ENCODE measurements around the gene PAQR9. TPM values are rescaled to one million over a fixed set of nuclear protein-coding genes. Genes with fewer than 3 reads are reported as not detected.

Gene PAQR9
- total RNA-seq, 1 donor from 2014 or later = 15.3 TPM

DNA sequence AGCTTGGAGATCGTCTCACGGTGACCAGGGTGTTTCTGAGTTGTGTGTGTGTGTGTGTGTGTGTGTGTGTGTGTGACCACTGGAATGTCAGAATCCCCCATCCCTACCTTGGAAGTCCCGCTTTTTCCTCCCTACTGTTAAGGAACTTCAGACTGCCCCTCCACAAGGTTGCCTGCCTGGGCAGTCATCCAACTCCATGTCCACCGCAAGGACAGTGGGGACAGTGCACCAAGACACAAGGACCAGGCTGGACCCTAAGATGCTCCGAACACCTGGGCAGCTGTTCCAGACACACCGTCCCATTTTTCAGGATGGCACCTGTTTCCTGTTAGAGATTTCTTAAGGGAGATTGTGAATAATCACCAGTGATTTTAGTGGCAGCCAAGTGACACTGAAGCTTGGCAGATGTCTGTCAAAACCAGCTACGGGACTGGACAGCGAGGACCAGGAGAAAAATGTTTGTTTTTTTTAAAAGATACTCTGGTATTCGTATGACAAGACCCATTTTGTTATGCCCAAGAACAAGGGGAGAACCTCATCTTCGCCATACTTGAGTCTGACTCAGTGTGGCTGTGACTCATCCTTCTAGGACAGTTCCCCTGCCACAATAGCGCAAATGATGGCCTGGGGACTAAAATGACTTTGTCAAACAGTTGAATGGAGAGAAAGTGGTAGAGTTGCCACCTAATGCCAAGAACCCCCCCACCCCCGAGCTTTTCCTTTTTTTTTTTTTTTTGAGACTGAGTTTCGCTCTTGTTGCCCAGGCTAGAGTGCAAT is 15.5 kb downstream of the PAQR9 start:
- Histone ChIP-seq H3K36me3 (no peaks in the 10 kb centered on the region), H3K4me1 (peaks cover 12% of the 10 kb centered on the region), H3K27ac (replicated peaks) (no peak overlapping the region), H3K4me3 (peak overlapping the region; percentile 58), H3K27me3 (ENCODE audit: low read depth) (peaks cover 29% of the 10 kb centered on the region), H3K9me3 (replicated peaks) (no peaks in the 10 kb centered on the region)
- intact Hi-C loops (cut with micrococcal nuclease) = no loop called here
- no peak for DNase-seq
- no peak for TF ChIP-seq CTCF (IDR thresholded peaks at IDR 0.05; ENCODE audit: borderline replicate concordance)

GRCh38 chr3:142947352-142947751 is 16.1 kb downstream of the PAQR9 start:
- TF ChIP-seq CTCF (IDR thresholded peaks at IDR 0.05; ENCODE audit: borderline replicate concordance) = no peak
- intact Hi-C loops (cut with micrococcal nuclease) = no loop called here
- Histone ChIP-seq H3K27ac (replicated peaks) (no peak overlapping the region), H3K27me3 (ENCODE audit: low read depth) (peaks cover 29% of the 10 kb centered on the region), H3K4me1 (peaks cover 6% of the 10 kb centered on the region), H3K9me3 (replicated peaks) (no peaks in the 10 kb centered on the region), H3K4me3 (peak overlapping the region; percentile 58), H3K36me3 (no peaks in the 10 kb centered on the region)
- no peak for DNase-seq

DNA sequence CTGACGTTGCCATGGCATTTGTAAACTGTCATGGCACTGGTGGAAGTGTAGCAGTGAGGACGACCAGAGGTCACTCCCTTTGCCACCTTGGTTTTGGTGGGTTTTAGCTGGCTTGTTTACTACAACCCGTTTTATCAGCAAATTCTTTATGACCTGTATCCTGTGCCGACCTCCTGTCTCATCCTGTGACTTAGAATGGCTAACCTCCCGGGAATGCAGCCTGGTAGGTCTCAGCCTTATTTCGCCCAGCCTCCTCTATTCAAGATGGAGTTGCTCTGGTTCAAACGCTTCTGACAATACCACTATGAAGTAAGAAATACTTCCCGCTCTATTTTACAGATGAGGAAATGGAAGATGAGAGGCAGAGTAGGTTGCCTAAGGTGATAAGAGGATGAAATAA is 16.6 kb downstream of the PAQR9 start:
- Histone ChIP-seq H3K27me3 (ENCODE audit: low read depth) (peaks cover 29% of the 10 kb centered on the region), H3K4me3 (peak overlapping the region; percentile 58), H3K4me1 (peaks cover 6% of the 10 kb centered on the region), H3K36me3 (no peaks in the 10 kb centered on the region), H3K27ac (replicated peaks) (no peak overlapping the region), H3K9me3 (replicated peaks) (no peaks in the 10 kb centered on the region)
- intact Hi-C loops (cut with micrococcal nuclease) = no loop called here
- TF ChIP-seq CTCF (IDR thresholded peaks at IDR 0.05; ENCODE audit: borderline replicate concordance) = no peak
- no peak for DNase-seq

DNA sequence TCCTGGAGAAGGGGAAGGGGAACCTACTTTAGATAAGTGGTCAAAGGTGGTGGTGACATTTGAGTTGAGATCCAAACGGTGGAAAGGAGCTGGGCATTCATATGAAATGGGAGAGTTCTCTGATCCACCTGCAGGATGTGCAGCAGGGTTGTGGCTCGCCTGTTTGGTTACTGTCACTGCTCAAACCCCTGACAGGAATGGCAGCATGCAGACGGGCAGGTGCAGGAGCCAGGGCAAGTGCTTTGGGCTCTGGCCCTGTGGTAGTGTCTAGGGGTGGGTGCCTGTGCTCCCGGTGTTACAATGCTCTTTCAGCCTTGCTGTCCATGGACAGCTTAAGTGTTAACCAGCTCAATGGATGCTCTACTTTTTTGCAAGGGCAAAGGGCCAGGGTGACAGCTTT is 18.5 kb downstream of the PAQR9 start:
- Histone ChIP-seq H3K4me3 (no peak overlapping the region), H3K27me3 (ENCODE audit: low read depth) (peaks cover 21% of the 10 kb centered on the region), H3K4me1 (peaks cover 6% of the 10 kb centered on the region), H3K36me3 (no peaks in the 10 kb centered on the region), H3K9me3 (replicated peaks) (no peaks in the 10 kb centered on the region), H3K27ac (replicated peaks) (no peak overlapping the region)
- no peak for TF ChIP-seq CTCF (IDR thresholded peaks at IDR 0.05; ENCODE audit: borderline replicate concordance)
- intact Hi-C loops (cut with micrococcal nuclease) = no loop called here
- no peak for DNase-seq

- Histone ChIP-seq H3K27me3 (ENCODE audit: low read depth) (peaks cover 21% of the 10 kb centered on the region), H3K4me3 (no peak overlapping the region), H3K27ac (replicated peaks) (no peak overlapping the region), H3K4me1 (peaks cover 6% of the 10 kb centered on the region), H3K36me3 (no peaks in the 10 kb centered on the region), H3K9me3 (replicated peaks) (no peaks in the 10 kb centered on the region)
- TF ChIP-seq CTCF (IDR thresholded peaks at IDR 0.05; ENCODE audit: borderline replicate concordance) = no peak
- DNase-seq = no peak
- intact Hi-C loops (cut with micrococcal nuclease) = no loop called here
Observed at GRCh38 chr3:142944342-142944741, 19.1 kb downstream of the PAQR9 start.
